Esophagus muscularis mucosa (tissue), 4 donors: Measurements from ENCODE around the gene CEP104. TPM values are rescaled to one million over a fixed set of nuclear protein-coding genes. Genes with fewer than 3 reads are reported as not detected.

Source experiments
- DNase-seq: peaks from one replicate; pipeline ENCODE4 v3.0.0-alpha.2; 2017; ENCODE audit errors: extremely low spot score
- H3K27ac ChIP-seq, 4 donors: fragments of 200-600 bp; sonication (generic); replicated peaks in 1 of 4; 1 replicate in 3 of 4; 2 replicates in 1 of 4; pipeline ENCODE4 v1.5.1; 2016 to 2019; ENCODE audit warnings: mild to moderate bottlenecking in 1 of 4
- H3K27me3 ChIP-seq, 4 donors: fragments of 200-600 bp; sonication (generic); one replicate each; pipeline versions ENCODE4 v1.5.1 to v1.6.0; 2016 to 2019
- H3K36me3 ChIP-seq, 4 donors: fragments of 200-600 bp; sonication (generic); one replicate each; pipeline ENCODE4 v1.5.1; 2016 to 2019
- H3K4me1 ChIP-seq, 4 donors: fragments of 200-600 bp; sonication (generic); one replicate each; pipeline ENCODE4 v1.5.1; 2016 to 2019
- H3K4me3 ChIP-seq, 4 donors: fragments of 200-600 bp; sonication (generic); 1 replicate in 2 of 4; 2 replicates in 2 of 4; pipeline ENCODE4 v1.5.1; 2016 to 2019; ENCODE audit warnings: mild to moderate bottlenecking in 4 of 4, moderate library complexity in 1 of 4
- H3K9me3 ChIP-seq, 4 donors: fragments of 200-600 bp; sonication (generic); 1 replicate in 3 of 4; 2 replicates in 1 of 4; pipeline ENCODE4 v1.5.1; 2016 to 2019
- EP300 ChIP-seq: sonication (generic); formaldehyde crosslinking; IDR thresholded peaks from one replicate; pipeline ENCODE4 v1.6.1; 2017; ENCODE audit warnings: antibody characterized with exemption
- POLR2A ChIP-seq: fragments of 450-650 bp; IDR thresholded peaks from one replicate; pipeline ENCODE4 v1.6.1; 2017; ENCODE audit warnings: antibody characterized with exemption, moderate library complexity, mild to moderate bottlenecking, low read depth
- POLR2AphosphoS5 ChIP-seq, 2 donors: sonication (generic); formaldehyde crosslinking; IDR thresholded peaks; one replicate each; pipeline ENCODE4 v1.6.1; 2017; ENCODE audit warnings: antibody characterized with exemption in 2 of 2
- WGBS: methylation state at CpG from one replicate; pipeline ENCODE4 v1.1.5; 2018; 5-methylcytosine and 5-hydroxymethylcytosine counted together
- intact Hi-C: fragments of 100-400 bp; cut with DNase I; formaldehyde crosslinking; loops from one replicate; pipeline ENCODE4 v1.15.1; 2023
- total RNA-seq, 4 donors: library from RNA; depleted of rRNA; stranded (reverse); fragments of >200 nt; gene quantifications; one replicate each; pipeline versions ENCODE4 v1.1.0 to v1.2.1, GENCODE V29; 2016
- TF ChIP-seq, protein P1 (sequence below), 3 experiments: fragments of 200-600 bp in 2 of 3; fragments of 450-650 bp in 1 of 3; sonication (generic) in 2 of 3; IDR thresholded peaks; one replicate each; pipeline ENCODE4 v1.5.1; 2017 to 2019; ENCODE audit warnings: antibody characterized with exemption in 3 of 3, mild to moderate bottlenecking in 2 of 3, moderate library complexity in 1 of 3

CEP104 gene
- total RNA-seq, 4 donors from 2014 or later, result 42.7 to 84.2 (median 69.8) TPM

DNA sequence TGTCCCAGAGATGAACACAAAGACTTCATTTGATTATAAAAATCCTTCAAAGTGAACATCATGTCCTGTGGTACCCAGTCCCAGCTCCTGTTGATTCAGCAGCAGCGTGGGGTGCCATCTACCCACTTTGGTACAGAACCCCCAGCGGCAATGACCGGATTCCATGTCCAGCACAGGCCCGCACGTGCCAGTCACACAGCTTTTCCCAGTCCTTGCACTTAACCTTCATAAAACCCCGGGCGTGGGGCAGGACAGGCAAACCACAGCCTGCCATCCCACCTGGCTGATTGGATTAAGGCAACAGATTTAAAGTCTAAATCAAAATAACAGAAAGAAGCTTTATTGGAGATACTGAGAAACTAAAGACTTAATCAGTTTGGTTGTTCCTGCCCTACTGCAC lies 15.5 kb downstream of the CEP104 start:
- 99% methylated on average over 7 of the region's 7 CpGs for WGBS
- Histone ChIP-seq H3K27ac (no peak overlapping the region), H3K27me3 (no peaks in the 10 kb centered on the region), H3K9me3 (peaks cover 0 to 8% (median 5%) of the 10 kb centered on the region in 4 donors), H3K4me3 (no peak overlapping the region), H3K4me1 (no peaks in the 10 kb centered on the region), H3K36me3 (peaks cover 43 to 100% (median 88%) of the 10 kb centered on the region in 4 donors)
- TF ChIP-seq POLR2AphosphoS5 (IDR thresholded peaks at IDR 0.05) (no peak), POLR2A (no peak), EP300 (no peak)
- TF ChIP-seq, protein P1, sequence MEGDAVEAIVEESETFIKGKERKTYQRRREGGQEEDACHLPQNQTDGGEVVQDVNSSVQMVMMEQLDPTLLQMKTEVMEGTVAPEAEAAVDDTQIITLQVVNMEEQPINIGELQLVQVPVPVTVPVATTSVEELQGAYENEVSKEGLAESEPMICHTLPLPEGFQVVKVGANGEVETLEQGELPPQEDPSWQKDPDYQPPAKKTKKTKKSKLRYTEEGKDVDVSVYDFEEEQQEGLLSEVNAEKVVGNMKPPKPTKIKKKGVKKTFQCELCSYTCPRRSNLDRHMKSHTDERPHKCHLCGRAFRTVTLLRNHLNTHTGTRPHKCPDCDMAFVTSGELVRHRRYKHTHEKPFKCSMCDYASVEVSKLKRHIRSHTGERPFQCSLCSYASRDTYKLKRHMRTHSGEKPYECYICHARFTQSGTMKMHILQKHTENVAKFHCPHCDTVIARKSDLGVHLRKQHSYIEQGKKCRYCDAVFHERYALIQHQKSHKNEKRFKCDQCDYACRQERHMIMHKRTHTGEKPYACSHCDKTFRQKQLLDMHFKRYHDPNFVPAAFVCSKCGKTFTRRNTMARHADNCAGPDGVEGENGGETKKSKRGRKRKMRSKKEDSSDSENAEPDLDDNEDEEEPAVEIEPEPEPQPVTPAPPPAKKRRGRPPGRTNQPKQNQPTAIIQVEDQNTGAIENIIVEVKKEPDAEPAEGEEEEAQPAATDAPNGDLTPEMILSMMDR (IDR thresholded peaks at IDR 0.05), result no peak
- no peak for DNase-seq
- intact Hi-C loops, result no loop called here

- Histone ChIP-seq H3K4me1 (no peaks in the 10 kb centered on the region), H3K27ac (no peak overlapping the region), H3K9me3 (peaks cover 0 to 8% (median 5%) of the 10 kb centered on the region in 4 donors), H3K36me3 (peaks cover 56 to 100% (median 94%) of the 10 kb centered on the region in 4 donors), H3K27me3 (no peaks in the 10 kb centered on the region), H3K4me3 (no peak overlapping the region)
- WGBS, result 91% methylated on average over 11 of the region's 11 CpGs
- intact Hi-C loops, result no loop called here
- no peak for DNase-seq
- TF ChIP-seq EP300, result no peak
- TF ChIP-seq, protein P1 (IDR thresholded peaks at IDR 0.05), result no peak
- no peak for TF ChIP-seq POLR2A
- no peak for TF ChIP-seq POLR2AphosphoS5 (IDR thresholded peaks at IDR 0.05)
Measured at GRCh38 chr1:3838788-3839187, 18.2 kb downstream of the CEP104 start.

DNA sequence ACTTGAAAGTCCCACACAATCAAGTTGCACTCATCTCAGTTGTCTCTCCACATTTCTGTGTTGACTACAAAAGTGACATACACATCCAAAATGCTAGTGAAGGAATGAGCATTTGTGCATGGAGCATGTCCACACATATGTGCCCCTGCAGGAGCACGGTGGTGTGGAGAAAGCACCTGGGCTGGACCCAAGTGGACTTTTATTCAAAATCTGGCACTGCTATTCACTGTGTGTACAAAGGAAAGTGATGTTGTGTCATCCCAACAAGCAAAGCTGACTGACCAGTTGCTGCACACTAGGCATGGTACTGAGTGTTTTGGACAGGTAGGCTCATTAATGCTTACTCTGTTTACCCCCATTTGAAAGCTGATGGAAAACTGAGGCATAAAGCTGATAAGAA lies 19.3 kb downstream of the CEP104 start:
- Histone ChIP-seq H3K4me1 (no peaks in the 10 kb centered on the region), H3K9me3 (peaks cover 0 to 8% (median 5%) of the 10 kb centered on the region in 4 donors), H3K27ac (no peak overlapping the region), H3K27me3 (no peaks in the 10 kb centered on the region), H3K4me3 (no peak overlapping the region), H3K36me3 (peaks cover 59 to 100% (median 94%) of the 10 kb centered on the region in 4 donors)
- DNase-seq, result no peak
- TF ChIP-seq POLR2A (no peak), POLR2AphosphoS5 (IDR thresholded peaks at IDR 0.05) (no peak), EP300 (no peak)
- TF ChIP-seq, protein P1 (IDR thresholded peaks at IDR 0.05), result no peak
- intact Hi-C loops, result no loop called here
- 90% methylated on average over 1 of the region's 1 CpG for WGBS

DNA sequence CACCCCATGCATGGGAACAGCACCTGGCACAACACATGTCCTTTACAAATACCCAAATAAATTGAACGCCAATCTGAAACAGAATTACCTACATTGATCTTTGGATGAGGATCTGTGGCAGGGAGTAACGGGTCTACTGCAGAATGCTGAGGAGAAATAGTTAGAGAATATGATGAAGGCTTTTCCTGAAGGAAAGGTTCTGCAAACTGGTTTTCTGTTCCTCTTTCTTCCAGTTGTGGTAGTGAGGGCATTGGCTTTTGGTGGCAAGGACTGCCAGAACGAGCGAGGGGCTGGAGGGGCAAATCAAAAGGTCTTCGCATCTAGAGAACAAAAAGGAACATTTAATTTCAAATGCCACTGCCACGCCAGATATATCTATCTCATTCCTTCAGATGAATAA lies 19.8 kb downstream of the CEP104 start:
- no peak for TF ChIP-seq EP300
- TF ChIP-seq POLR2AphosphoS5 (IDR thresholded peaks at IDR 0.05), result no peak
- no peak for TF ChIP-seq POLR2A
- TF ChIP-seq, protein P1 (IDR thresholded peaks at IDR 0.05), result no peak
- no peak overlapping the region for H3K4me3 ChIP-seq
- peaks cover 0 to 8% (median 5%) of the 10 kb centered on the region in 4 donors for H3K9me3 ChIP-seq
- intact Hi-C loops, result no loop called here
- no peaks in the 10 kb centered on the region for H3K27me3 ChIP-seq
- peaks cover 64 to 100% (median 94%) of the 10 kb centered on the region in 4 donors for H3K36me3 ChIP-seq
- H3K27ac ChIP-seq, result no peak overlapping the region
- no peak for DNase-seq
- 96% methylated on average over 6 of the region's 6 CpGs for WGBS
- no peaks in the 10 kb centered on the region for H3K4me1 ChIP-seq

- H3K27me3 ChIP-seq, result no peaks in the 10 kb centered on the region
- H3K9me3 ChIP-seq, result peaks cover 0 to 8% (median 5%) of the 10 kb centered on the region in 4 donors
- 96% methylated on average over 11 of the region's 11 CpGs for WGBS
- H3K4me1 ChIP-seq, result no peaks in the 10 kb centered on the region
- peaks cover 62 to 100% (median 94%) of the 10 kb centered on the region in 4 donors for H3K36me3 ChIP-seq
- intact Hi-C loops, result no loop called here
- H3K4me3 ChIP-seq, result no peak overlapping the region
- DNase-seq, result no peak
- TF ChIP-seq POLR2A, result no peak
- TF ChIP-seq EP300, result no peak
- TF ChIP-seq, protein P1 (IDR thresholded peaks at IDR 0.05), result no peak
- no peak for TF ChIP-seq POLR2AphosphoS5 (IDR thresholded peaks at IDR 0.05)
- no peak overlapping the region for H3K27ac ChIP-seq
Measured at GRCh38 chr1:3836421-3836820, 20.6 kb downstream of the CEP104 start.
